Muscle of arm (tissue), 12 donors: ENCODE data around the gene UNC13B. TPM values are rescaled to one million over a fixed set of nuclear protein-coding genes. Genes with fewer than 3 reads are reported as not detected.

Source experiments
- DNase-seq: peaks from one replicate; pipeline ENCODE4 v3.0.0-alpha.2; 2013
- polyA plus RNA-seq, 12 donors: library from polyadenylated mRNA; unstranded; fragments of 120-200 nt; gene quantifications; one replicate each; pipeline ENCODE4 v1.2.1, GENCODE V29; 2013; ENCODE audit not compliant: insufficient read length in 12 of 12

UNC13B gene
- polyA plus RNA-seq, 12 donors = 13.4 to 29.0 (median 18.5) TPM; not detected in 1

- no peak for DNase-seq
Measured at GRCh38 chr9:35322075-35322885, 160.5 kb downstream of the UNC13B start.

GRCh38 chr9:35324966-35325365, 163.2 kb downstream of the UNC13B start:
- no peak for DNase-seq

- DNase-seq = no peak
Measured at GRCh38 chr9:35333551-35333950, 171.7 kb downstream of the UNC13B start.

- no peak for DNase-seq
Measured at GRCh38 chr9:35335164-35335563, 173.4 kb downstream of the UNC13B start.

GRCh38 chr9:35338086-35338485, 176.3 kb downstream of the UNC13B start:
- no peak for DNase-seq

- DNase-seq = no peak
Measured at GRCh38 chr9:35338561-35339274, 176.9 kb downstream of the UNC13B start.

GRCh38 chr9:35340046-35340445, 178.2 kb downstream of the UNC13B start:
- DNase-seq = no peak

GRCh38 chr9:35341021-35341420, 179.2 kb downstream of the UNC13B start:
- no peak for DNase-seq

GRCh38 chr9:35341585-35341984, 179.8 kb downstream of the UNC13B start:
- peak; percentile 41 for DNase-seq

- DNase-seq = no peak
Measured at GRCh38 chr9:35342221-35342958, 180.6 kb downstream of the UNC13B start.

GRCh38 chr9:35348109-35348508, 186.3 kb downstream of the UNC13B start:
- no peak for DNase-seq

- DNase-seq = no peak
Measured at GRCh38 chr9:35349287-35349990, 187.6 kb downstream of the UNC13B start.

- no peak for DNase-seq
Measured at GRCh38 chr9:35350212-35350611, 188.4 kb downstream of the UNC13B start.

GRCh38 chr9:35350827-35351549, 189.2 kb downstream of the UNC13B start:
- DNase-seq = no peak

- DNase-seq = no peak
Measured at GRCh38 chr9:35353731-35354365, 192.0 kb downstream of the UNC13B start.

- no peak for DNase-seq
Measured at GRCh38 chr9:35355939-35356338, 194.1 kb downstream of the UNC13B start.

- DNase-seq = no peak
Measured at GRCh38 chr9:35357116-35357515, 195.3 kb downstream of the UNC13B start.

- no peak for DNase-seq
Measured at GRCh38 chr9:35357826-35358225, 196.0 kb downstream of the UNC13B start.

- no peak for DNase-seq
Measured at GRCh38 chr9:35364817-35365585, 203.2 kb downstream of the UNC13B start.

GRCh38 chr9:35366627-35367026, 204.8 kb downstream of the UNC13B start:
- no peak for DNase-seq
